ENCODE measurements around the gene S100A4.
"Not testable (repeated sequence)": the region's sequence is repeated elsewhere in the genome, so short reads cannot be mapped to it uniquely, and the experiment has no call there.

The S100A4 gene

GRCh38 chr1:153563991-153564390 is 18.4 kb upstream of the S100A4 start:
- H3K27me3 ChIP-seq (ENCODE audit: insufficient read depth, low read depth, severe bottlenecking): no peaks in the 10 kb centered on the region
- no peaks in the 10 kb centered on the region for H3K9me3 ChIP-seq (ENCODE audit: severe bottlenecking)
- DNase-seq: no peak
- peak overlapping the region; percentile 94 for H3K27ac ChIP-seq
- TF ChIP-seq CTCF (IDR thresholded peaks at IDR 0.05; ENCODE audit: low read depth, low read length): no peak
- no peak overlapping the region for H3K4me3 ChIP-seq (ENCODE audit: low read depth, low read length)
- no peaks in the 10 kb centered on the region for H3K36me3 ChIP-seq

GRCh38 chr1:153563483-153563901 is 17.9 kb upstream of the S100A4 start:
- peak overlapping the region; percentile 94 for H3K27ac ChIP-seq
- no peak for TF ChIP-seq CTCF (IDR thresholded peaks at IDR 0.05; ENCODE audit: low read depth, low read length)
- H3K4me3 ChIP-seq (ENCODE audit: low read depth, low read length): no peak overlapping the region
- H3K27me3 ChIP-seq (ENCODE audit: insufficient read depth, low read depth, severe bottlenecking): no peaks in the 10 kb centered on the region
- DNase-seq: peak; percentile 56
- H3K36me3 ChIP-seq: no peaks in the 10 kb centered on the region
- no peaks in the 10 kb centered on the region for H3K9me3 ChIP-seq (ENCODE audit: severe bottlenecking)

- H3K4me3 ChIP-seq (ENCODE audit: low read depth, low read length); H3K9me3 ChIP-seq (ENCODE audit: severe bottlenecking); H3K27ac ChIP-seq; DNase-seq; H3K27me3 ChIP-seq (ENCODE audit: insufficient read depth, low read depth, severe bottlenecking); H3K36me3 ChIP-seq: not testable (repeated sequence)
These were observed 16.4 kb upstream of the S100A4 start for GRCh38 chr1:153562021-153562420.

GRCh38 chr1:153561466-153561985 is 15.9 kb upstream of the S100A4 start:
- no peak for DNase-seq

GRCh38 chr1:153560771-153561465 is 15.3 kb upstream of the S100A4 start:
- no peak overlapping the region for H3K27ac ChIP-seq

More at GRCh38 chr1:153561466-153561985, 15.9 kb upstream of the S100A4 start:
- no peaks in the 10 kb centered on the region for H3K27me3 ChIP-seq (ENCODE audit: insufficient read depth, low read depth, severe bottlenecking)
- no peaks in the 10 kb centered on the region for H3K36me3 ChIP-seq
- no peak overlapping the region for H3K4me3 ChIP-seq (ENCODE audit: low read depth, low read length)
- H3K27ac ChIP-seq: no peak overlapping the region
- TF ChIP-seq CTCF (IDR thresholded peaks at IDR 0.05; ENCODE audit: low read depth, low read length): 0 out of 2 replicates have a peak, but pooled peaks have one; percentile 26
- H3K9me3 ChIP-seq (ENCODE audit: severe bottlenecking): no peaks in the 10 kb centered on the region

GRCh38 chr1:153560241-153560640 is 14.6 kb upstream of the S100A4 start:
- no peak for DNase-seq
- H3K4me3 ChIP-seq (ENCODE audit: low read depth, low read length): no peak overlapping the region
- H3K9me3 ChIP-seq (ENCODE audit: severe bottlenecking): no peaks in the 10 kb centered on the region
- TF ChIP-seq CTCF (IDR thresholded peaks at IDR 0.05; ENCODE audit: low read depth, low read length): no peak
- H3K36me3 ChIP-seq: no peaks in the 10 kb centered on the region
- H3K27ac ChIP-seq: no peak overlapping the region
- H3K27me3 ChIP-seq (ENCODE audit: insufficient read depth, low read depth, severe bottlenecking): no peaks in the 10 kb centered on the region

More at GRCh38 chr1:153560771-153561465, 15.3 kb upstream of the S100A4 start:
- Histone ChIP-seq H3K36me3 (no peaks in the 10 kb centered on the region), H3K27me3 (ENCODE audit: insufficient read depth, low read depth, severe bottlenecking) (no peaks in the 10 kb centered on the region), H3K4me3 (ENCODE audit: low read depth, low read length) (no peak overlapping the region), H3K9me3 (ENCODE audit: severe bottlenecking) (no peaks in the 10 kb centered on the region)
- TF ChIP-seq CTCF (IDR thresholded peaks at IDR 0.05; ENCODE audit: low read depth, low read length): no peak
- no peak for DNase-seq
